Body of pancreas (tissue), 4 donors: ENCODE measurements around the gene SNTG2.

ENCODE experiments used
- POLR2A ChIP-seq, 3 donors: fragments of 450-650 bp; IDR thresholded peaks; one replicate each; pipeline ENCODE4 v1.6.1; 2016; ENCODE audit warnings: antibody characterized with exemption in 3 of 3, mild to moderate bottlenecking in 2 of 3
- TF ChIP-seq, protein P1 (sequence below), 7 experiments: fragments of 450-650 bp in 4 of 7; fragments of 200-600 bp in 3 of 7; sonication (generic) in 3 of 7; IDR thresholded peaks; one replicate each; pipeline ENCODE4 v1.5.1; 2016 to 2019; ENCODE audit warnings: antibody characterized with exemption in 7 of 7

DNA sequence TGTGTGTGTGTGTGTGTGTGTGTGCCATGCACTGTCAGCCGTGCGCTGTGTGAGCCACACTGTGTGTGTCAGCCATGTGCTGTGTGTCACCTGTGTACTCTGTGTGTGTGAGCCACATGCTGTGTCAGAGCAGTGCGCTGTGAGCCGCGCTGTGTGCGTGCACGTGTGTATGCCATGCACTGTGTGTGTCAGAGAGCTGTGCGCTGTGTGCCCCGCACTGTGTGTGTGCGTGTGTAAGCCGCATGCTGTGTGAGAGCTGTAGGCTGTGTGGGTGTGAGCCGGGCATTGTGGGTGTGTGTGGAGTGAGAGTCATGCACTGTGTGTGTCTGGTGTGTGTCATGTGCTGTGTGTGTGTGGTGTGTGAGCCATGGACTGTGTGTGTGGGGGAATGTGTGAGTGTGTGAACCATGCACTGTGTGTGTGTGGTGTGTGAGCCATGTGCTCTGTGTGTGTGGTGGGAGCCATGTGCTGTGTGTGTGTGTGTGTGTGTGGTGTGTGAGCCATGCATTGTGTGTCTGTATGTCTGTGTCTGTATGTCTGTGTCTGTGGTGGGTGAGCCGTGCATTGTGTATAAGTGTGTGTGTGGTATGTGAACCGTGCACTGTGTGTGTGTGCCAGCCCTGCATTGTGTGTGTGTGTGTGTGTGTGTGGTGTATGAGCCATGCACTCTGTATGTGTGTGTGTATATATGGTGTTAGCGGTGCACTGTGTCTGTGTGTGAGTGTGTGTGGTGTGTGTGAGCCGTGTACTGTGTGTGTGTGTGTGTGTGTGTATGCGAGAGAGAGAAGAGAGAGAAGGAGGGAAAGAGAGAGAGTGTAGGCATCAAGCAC is 356.3 kb downstream of the SNTG2 start:
- TF ChIP-seq POLR2A (IDR thresholded peaks at IDR 0.05): no peak
- TF ChIP-seq, protein P1, sequence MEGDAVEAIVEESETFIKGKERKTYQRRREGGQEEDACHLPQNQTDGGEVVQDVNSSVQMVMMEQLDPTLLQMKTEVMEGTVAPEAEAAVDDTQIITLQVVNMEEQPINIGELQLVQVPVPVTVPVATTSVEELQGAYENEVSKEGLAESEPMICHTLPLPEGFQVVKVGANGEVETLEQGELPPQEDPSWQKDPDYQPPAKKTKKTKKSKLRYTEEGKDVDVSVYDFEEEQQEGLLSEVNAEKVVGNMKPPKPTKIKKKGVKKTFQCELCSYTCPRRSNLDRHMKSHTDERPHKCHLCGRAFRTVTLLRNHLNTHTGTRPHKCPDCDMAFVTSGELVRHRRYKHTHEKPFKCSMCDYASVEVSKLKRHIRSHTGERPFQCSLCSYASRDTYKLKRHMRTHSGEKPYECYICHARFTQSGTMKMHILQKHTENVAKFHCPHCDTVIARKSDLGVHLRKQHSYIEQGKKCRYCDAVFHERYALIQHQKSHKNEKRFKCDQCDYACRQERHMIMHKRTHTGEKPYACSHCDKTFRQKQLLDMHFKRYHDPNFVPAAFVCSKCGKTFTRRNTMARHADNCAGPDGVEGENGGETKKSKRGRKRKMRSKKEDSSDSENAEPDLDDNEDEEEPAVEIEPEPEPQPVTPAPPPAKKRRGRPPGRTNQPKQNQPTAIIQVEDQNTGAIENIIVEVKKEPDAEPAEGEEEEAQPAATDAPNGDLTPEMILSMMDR (IDR thresholded peaks at IDR 0.05): no peak
